ENCODE results near the gene C17orf67. TPM values are rescaled to one million over a fixed set of nuclear protein-coding genes. Genes with fewer than 3 reads are reported as not detected.

The C17orf67 gene
- total RNA-seq, 1 donor from 2014 or later = 2.4 TPM

DNA sequence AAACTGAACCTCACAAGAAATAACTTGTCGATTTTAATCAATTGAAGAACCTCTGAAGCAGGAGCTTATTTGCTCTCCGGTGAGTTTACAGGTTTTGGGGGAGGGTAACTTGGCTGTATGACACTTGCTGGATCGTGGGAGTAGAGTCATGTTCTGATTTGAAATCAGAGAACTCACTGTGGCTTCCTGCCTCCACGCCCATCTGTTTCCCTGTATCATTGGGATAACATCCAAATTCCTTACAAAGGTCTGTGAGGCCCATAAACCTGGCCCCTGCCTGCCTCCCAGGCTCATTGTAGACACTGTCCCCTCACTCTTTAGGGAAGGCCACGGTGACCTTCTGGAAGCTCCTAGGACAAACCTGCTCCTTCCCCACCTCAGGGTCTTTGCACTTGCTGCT lies 48.3 kb downstream of the C17orf67 start:
- H3K27me3 Mint-ChIP-seq (ENCODE audit: low read depth) = peaks cover 30% of the 10 kb centered on the region
- H3K9me3 Mint-ChIP-seq = no peaks in the 10 kb centered on the region
- peaks cover 2% of the 10 kb centered on the region for H3K4me1 Mint-ChIP-seq
- no peak overlapping the region for H3K4me3 Mint-ChIP-seq
- TF ChIP-seq, protein P1, sequence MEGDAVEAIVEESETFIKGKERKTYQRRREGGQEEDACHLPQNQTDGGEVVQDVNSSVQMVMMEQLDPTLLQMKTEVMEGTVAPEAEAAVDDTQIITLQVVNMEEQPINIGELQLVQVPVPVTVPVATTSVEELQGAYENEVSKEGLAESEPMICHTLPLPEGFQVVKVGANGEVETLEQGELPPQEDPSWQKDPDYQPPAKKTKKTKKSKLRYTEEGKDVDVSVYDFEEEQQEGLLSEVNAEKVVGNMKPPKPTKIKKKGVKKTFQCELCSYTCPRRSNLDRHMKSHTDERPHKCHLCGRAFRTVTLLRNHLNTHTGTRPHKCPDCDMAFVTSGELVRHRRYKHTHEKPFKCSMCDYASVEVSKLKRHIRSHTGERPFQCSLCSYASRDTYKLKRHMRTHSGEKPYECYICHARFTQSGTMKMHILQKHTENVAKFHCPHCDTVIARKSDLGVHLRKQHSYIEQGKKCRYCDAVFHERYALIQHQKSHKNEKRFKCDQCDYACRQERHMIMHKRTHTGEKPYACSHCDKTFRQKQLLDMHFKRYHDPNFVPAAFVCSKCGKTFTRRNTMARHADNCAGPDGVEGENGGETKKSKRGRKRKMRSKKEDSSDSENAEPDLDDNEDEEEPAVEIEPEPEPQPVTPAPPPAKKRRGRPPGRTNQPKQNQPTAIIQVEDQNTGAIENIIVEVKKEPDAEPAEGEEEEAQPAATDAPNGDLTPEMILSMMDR (conservative IDR thresholded peaks at IDR 0.05) = no peak
- DNase-seq (ENCODE audit: low read depth, low spot score) = no peak
- H3K36me3 Mint-ChIP-seq (ENCODE audit: low read depth) = no peaks in the 10 kb centered on the region
- no peak overlapping the region for H3K27ac Mint-ChIP-seq (ENCODE audit: unreplicated experiment)

DNA sequence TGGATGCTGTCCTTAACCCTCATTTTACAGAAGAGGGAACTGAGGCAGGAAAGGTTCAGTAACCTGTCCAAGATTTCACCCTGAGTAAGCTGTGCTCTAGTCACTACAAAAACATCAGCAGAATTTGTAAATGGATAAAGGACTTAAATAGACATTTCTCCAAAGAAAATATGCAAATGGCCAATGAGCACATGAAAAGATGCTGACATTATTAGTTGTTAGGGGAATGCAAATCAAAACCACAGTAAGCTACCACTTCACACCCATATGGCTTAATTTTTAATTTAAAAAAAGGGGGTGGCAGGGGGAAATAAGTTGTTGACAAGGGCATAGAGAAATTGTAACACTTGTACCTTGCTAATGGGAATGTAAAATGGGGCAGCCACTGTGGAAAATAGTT lies 51.4 kb downstream of the C17orf67 start:
- Mint-ChIP-seq H3K4me3 (no peak overlapping the region), H3K4me1 (peaks cover 11% of the 10 kb centered on the region), H3K36me3 (ENCODE audit: low read depth) (no peaks in the 10 kb centered on the region), H3K9me3 (no peaks in the 10 kb centered on the region), H3K27ac (ENCODE audit: unreplicated experiment) (no peak overlapping the region), H3K27me3 (ENCODE audit: low read depth) (peaks cover 51% of the 10 kb centered on the region)
- no peak for DNase-seq (ENCODE audit: low read depth, low spot score)
- TF ChIP-seq, protein P1 (conservative IDR thresholded peaks at IDR 0.05) = no peak

DNA sequence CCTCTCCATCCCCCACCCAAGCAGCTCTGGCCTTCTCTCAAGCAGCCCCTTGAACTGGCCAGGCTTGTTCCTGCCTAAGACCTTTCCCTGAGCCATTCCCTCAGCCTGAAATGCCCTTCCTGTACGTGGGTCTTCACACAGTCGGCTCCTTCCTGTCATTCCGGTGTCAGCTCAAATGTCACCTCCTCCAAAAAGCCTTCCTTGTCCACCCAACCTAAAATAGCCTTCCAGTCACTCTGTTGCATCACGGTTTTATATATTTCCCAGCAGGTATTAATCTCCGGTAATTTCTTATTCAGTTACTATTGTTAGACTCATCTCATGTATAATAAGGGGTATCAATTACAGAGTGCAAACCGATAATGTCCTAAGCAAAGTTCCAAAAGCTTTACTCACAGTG lies 51.8 kb downstream of the C17orf67 start:
- Mint-ChIP-seq H3K27ac (ENCODE audit: unreplicated experiment) (no peak overlapping the region), H3K4me1 (peaks cover 11% of the 10 kb centered on the region), H3K9me3 (no peaks in the 10 kb centered on the region), H3K27me3 (ENCODE audit: low read depth) (peaks cover 51% of the 10 kb centered on the region), H3K4me3 (no peak overlapping the region), H3K36me3 (ENCODE audit: low read depth) (no peaks in the 10 kb centered on the region)
- DNase-seq (ENCODE audit: low read depth, low spot score) = no peak
- TF ChIP-seq, protein P1 (conservative IDR thresholded peaks at IDR 0.05) = no peak

DNA sequence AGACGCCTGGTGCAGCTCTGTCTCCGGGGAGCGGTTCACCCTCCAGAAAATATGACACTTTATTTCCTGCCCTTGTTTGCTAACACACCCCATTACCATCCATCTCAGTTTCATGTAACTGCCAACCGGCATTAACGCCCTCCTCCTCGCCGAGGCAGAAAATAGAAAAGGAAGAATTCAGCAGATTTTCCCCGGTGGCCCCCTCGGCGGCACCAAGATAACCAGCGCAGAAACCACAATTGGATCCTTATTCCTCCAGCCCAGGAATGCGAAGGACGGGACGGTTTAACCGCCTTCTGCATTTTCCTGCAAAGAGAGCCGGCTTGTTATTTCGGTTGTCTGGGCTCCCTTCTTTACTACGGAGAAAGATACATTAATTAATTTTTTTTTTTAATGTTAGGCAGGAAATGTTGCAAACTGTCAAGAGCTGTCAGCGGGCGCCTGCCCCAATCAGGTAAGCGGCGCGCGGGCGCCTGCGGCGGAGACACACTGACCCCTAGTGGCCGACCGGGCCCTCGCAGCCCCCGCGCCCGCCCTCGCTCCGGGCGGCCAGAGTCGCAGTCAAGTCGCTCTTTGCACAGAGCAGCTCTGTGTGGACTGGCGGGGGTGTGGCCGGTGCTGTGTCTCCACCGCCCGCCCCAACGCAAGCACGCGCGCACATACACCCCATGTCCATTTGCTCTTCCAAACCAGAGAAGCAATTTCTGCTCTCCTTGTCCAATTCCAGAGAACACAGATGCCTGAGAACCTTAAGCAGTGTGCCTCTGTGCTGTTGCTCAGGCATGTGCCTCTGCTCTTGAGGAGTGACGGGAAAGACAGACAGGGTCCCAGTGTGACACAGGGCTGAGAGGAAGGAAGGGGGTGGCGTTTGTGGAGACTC lies 53.6 kb downstream of the C17orf67 start:
- peak overlapping the region; percentile 68 for H3K4me3 Mint-ChIP-seq
- TF ChIP-seq, protein P1 (conservative IDR thresholded peaks at IDR 0.05) = peak; percentile 99
- DNase-seq (ENCODE audit: low read depth, low spot score) = peak; percentile 87
- H3K27me3 Mint-ChIP-seq (ENCODE audit: low read depth) = peaks cover 46% of the 10 kb centered on the region
- no peak overlapping the region for H3K27ac Mint-ChIP-seq (ENCODE audit: unreplicated experiment)
- H3K9me3 Mint-ChIP-seq = no peaks in the 10 kb centered on the region
- peaks cover 11% of the 10 kb centered on the region for H3K4me1 Mint-ChIP-seq
- H3K36me3 Mint-ChIP-seq (ENCODE audit: low read depth) = no peaks in the 10 kb centered on the region

DNA sequence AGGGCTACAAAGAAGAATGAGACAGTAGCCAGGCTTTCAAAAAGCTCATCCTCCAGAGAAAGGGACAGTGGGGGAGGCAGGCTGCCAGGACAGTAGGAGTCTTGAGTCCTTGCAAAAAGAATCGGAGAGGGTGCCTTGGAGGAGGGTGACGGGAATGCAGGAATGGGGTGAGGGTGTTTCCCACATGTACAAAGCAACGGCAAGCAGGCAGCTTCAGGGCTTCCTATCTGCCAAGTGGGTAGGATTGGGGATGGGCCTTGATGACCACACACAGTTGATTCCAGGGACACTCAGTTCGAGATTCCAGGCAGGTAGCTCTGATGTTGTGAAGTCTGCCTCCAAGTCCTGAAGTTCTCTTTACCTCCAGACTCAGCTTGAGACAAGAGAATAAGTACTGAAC lies 54.4 kb downstream of the C17orf67 start:
- TF ChIP-seq, protein P1 (conservative IDR thresholded peaks at IDR 0.05) = no peak
- DNase-seq (ENCODE audit: low read depth, low spot score) = no peak
- peaks cover 11% of the 10 kb centered on the region for H3K4me1 Mint-ChIP-seq
- peak overlapping the region; percentile 68 for H3K4me3 Mint-ChIP-seq
- H3K27me3 Mint-ChIP-seq (ENCODE audit: low read depth) = peaks cover 46% of the 10 kb centered on the region
- no peak overlapping the region for H3K27ac Mint-ChIP-seq (ENCODE audit: unreplicated experiment)
- H3K9me3 Mint-ChIP-seq = no peaks in the 10 kb centered on the region
- H3K36me3 Mint-ChIP-seq (ENCODE audit: low read depth) = no peaks in the 10 kb centered on the region

Measured in neural crest cell (in vitro differentiated cells).